ENCODE results near the gene HMGB4.

Gene HMGB4

GRCh38 chr1:33899746-33900145, 35.9 kb downstream of the HMGB4 start:
- no peak for DNase-seq

GRCh38 chr1:33902486-33903209, 38.8 kb downstream of the HMGB4 start:
- DNase-seq: no peak

- DNase-seq: no peak
These were observed 39.3 kb downstream of the HMGB4 start for GRCh38 chr1:33903210-33903589.

- DNase-seq: no peak
These were observed 41.4 kb downstream of the HMGB4 start for GRCh38 chr1:33905241-33905640.

GRCh38 chr1:33906156-33906555, 42.3 kb downstream of the HMGB4 start:
- no peak for DNase-seq

- DNase-seq: no peak
These were observed 44.6 kb downstream of the HMGB4 start for GRCh38 chr1:33908324-33908956.

All from NCI-H2227 treated with DMSO at 0.1 percent for 48 hours (cell line).